K562 (cell line): ENCODE measurements around the gene EIF2S3. TPM values are rescaled to one million over a fixed set of nuclear protein-coding genes. Genes with fewer than 3 reads are reported as not detected.

Experiments used
- CCAR2 ChIP-seq: fragments of 200-400 bp; formaldehyde crosslinking; IDR thresholded peaks from 2 replicates; pipeline ENCODE4 v1.6.1; 2017; ENCODE audit warnings: mild to moderate bottlenecking, low read depth, low read length
- CHD2 ChIP-seq: IDR thresholded peaks from 2 replicates; pipeline ENCODE4 v1.6.1; 2011; ENCODE audit warnings: low read depth, low read length
- ELF4 ChIP-seq: fragments of 450-650 bp; formaldehyde crosslinking; IDR thresholded peaks from 2 replicates; pipeline ENCODE4 v1.4.0; 2022; ENCODE audit warnings: missing genetic modification characterization
- HNRNPLL ChIP-seq: fragments of 200-400 bp; formaldehyde crosslinking; IDR thresholded peaks from 2 replicates; pipeline ENCODE4 v1.6.1; 2017; ENCODE audit warnings: low read length, low read depth, mild to moderate bottlenecking; ENCODE audit not compliant: poor library complexity, severe bottlenecking
- KDM5B ChIP-seq: fragments of 200-600 bp; sonication (generic); IDR thresholded peaks from 2 replicates; pipeline ENCODE4 v1.6.1; 2012; ENCODE audit warnings: low read depth, mild to moderate bottlenecking, moderate library complexity, low read length, control low read depth, inconsistent platforms; ENCODE audit not compliant: insufficient replicate concordance
- MIER1 ChIP-seq: fragments of 450-650 bp; IDR thresholded peaks from 2 replicates; pipeline ENCODE4 v1.6.1; 2016; ENCODE audit warnings: antibody characterized with exemption, mild to moderate bottlenecking, low read depth
- MYNN ChIP-seq, 2 experiments: sonication (generic); formaldehyde crosslinking in 1 of 2; IDR thresholded peaks; 2 replicates each; pipeline versions ENCODE4 v1.5.0 to v1.6.1; 2016 to 2020; ENCODE audit warnings: antibody characterized with exemption in 1 of 2, missing genetic modification reagents in 1 of 2
- PHB2 ChIP-seq: fragments of 450-650 bp; IDR thresholded peaks from 2 replicates; pipeline ENCODE4 v1.6.1; 2017; ENCODE audit warnings: low read depth
- SAFB ChIP-seq: fragments of 200-400 bp; formaldehyde crosslinking; IDR thresholded peaks from 2 replicates; pipeline ENCODE4 v1.6.1; 2017; ENCODE audit warnings: low read depth, low read length, borderline replicate concordance
- SMAD1 ChIP-seq: fragments of 150-350 bp; IDR thresholded peaks from 2 replicates; pipeline ENCODE4 v1.6.1; 2014; ENCODE audit warnings: low read length, low read depth; ENCODE audit not compliant: partially characterized antibody
- THRB ChIP-seq: fragments of 450-650 bp; formaldehyde crosslinking; conservative IDR thresholded peaks from 2 replicates; pipeline ENCODE4 v1.4.0; 2022; ENCODE audit warnings: mild to moderate bottlenecking, missing genetic modification characterization
- UBTF ChIP-seq, 2 experiments: IDR thresholded peaks; 2 replicates each; pipeline ENCODE4 v1.6.1; 2012; ENCODE audit warnings: improper control_type of control experiment in 2 of 2, low read depth in 2 of 2, low read length in 2 of 2, borderline replicate concordance in 1 of 2
- ZBTB7A ChIP-seq: IDR thresholded peaks from 2 replicates; pipeline ENCODE4 v1.6.1; 2011; ENCODE audit warnings: low read depth, mild to moderate bottlenecking, low read length, moderate library complexity, borderline replicate concordance; ENCODE audit not compliant: control insufficient read depth
- ZNF436 ChIP-seq: fragments of 250-450, 450-650 bp; sonication (Bioruptor Pico); formaldehyde crosslinking; IDR thresholded peaks from 2 replicates; pipeline ENCODE4 v1.7.0; 2020; ENCODE audit warnings: mild to moderate bottlenecking
- ZNF589 ChIP-seq: fragments of 200-800 bp; sonication (Bioruptor generic); IDR thresholded peaks from 2 replicates; pipeline ENCODE4 v1.6.1; 2016; ENCODE audit warnings: low read depth, missing genetic modification characterization, missing compliant biosample characterization
- ZNF830 ChIP-seq: fragments of 250-450 bp; sonication (Bioruptor Pico); IDR thresholded peaks from 2 replicates; pipeline ENCODE4 v1.5.0; 2021; ENCODE audit warnings: mild to moderate bottlenecking
- polyA plus RNA-seq, 8 experiments: library from polyadenylated mRNA; depleted of rRNA in 4 of 8; stranded (reverse) in 5 of 8; unstranded in 3 of 8; fragments of >200 nt; fragmentation: Nextera tagmentation in 2 of 8; fragmentation: Illumina TruSeq in 1 of 8; extraction: Ambion mirVana in 2 of 8; extraction: Trizol in 1 of 8; gene quantifications; 2 replicates each; pipeline versions ENCODE4 v1.2.1 to v1.2.3, GENCODE V29; 2011 to 2014; ENCODE audit warnings: inconsistent platforms in 1 of 8, missing spikeins in 1 of 8
- total RNA-seq, 7 experiments: library from RNA; depleted of rRNA in 6 of 7; stranded (reverse); fragments of >200 nt in 6 of 7; fragmentation: Illumina TruSeq in 2 of 7; extraction: Trizol in 2 of 7; gene quantifications; 2 replicates each; pipeline versions ENCODE4 v1.2.1 to v1.2.3, GENCODE V29; 2011 to 2021; ENCODE audit warnings: low replicate concordance in 1 of 7

Gene EIF2S3
- total and polyA plus RNA-seq, 9 of the 15 experiments (the other 6 are each of a cell fraction or from before 2014, with no cell fraction given), result 148 to 439 (median 275) TPM

- TF ChIP-seq ZNF589, result peak; percentile 80
- peak; percentile 79 for TF ChIP-seq MYNN (IDR thresholded peaks at IDR 0.05)
- no peak for TF ChIP-seq MYNN (CRISPR knock-in tag; IDR thresholded peaks at IDR 0.05)
- no peak for TF ChIP-seq CCAR2
- peak; percentile 12; the same call in 1 of the 2 replicates for TF ChIP-seq ZBTB7A
- TF ChIP-seq SAFB, result no peak
- TF ChIP-seq CHD2, result no peak
- no peak for TF ChIP-seq ZNF830 (CRISPR knock-in tag)
- no peak for TF ChIP-seq ELF4 (CRISPR knock-in tag)
- peak; percentile 78 for TF ChIP-seq KDM5B
- TF ChIP-seq ZNF436 (CRISPR knock-in tag), result no peak
- TF ChIP-seq PHB2, result no peak
- TF ChIP-seq SMAD1, result peak; percentile 51
- TF ChIP-seq THRB, result no peak
- no peak for TF ChIP-seq UBTF (IDR thresholded peaks at IDR 0.05; ENCODE audit: borderline replicate concordance in 1 of 2, low read depth in 2 of 2, low read length in 2 of 2)
- no peak for TF ChIP-seq HNRNPLL
- no peak for TF ChIP-seq MIER1
These were observed at the start of gene EIF2S3 (continued) for GRCh38 chrX:24054182-24055042.
